Cerebellar nuclear complex (tissue), 1 donor: ENCODE data around the gene IL26.

Source experiments
- DNase-seq, 2 experiments: peaks; one replicate each; lab custom pipeline; 2025; lab: John Stamatoyannopoulos, UW

The IL26 gene, protein sequence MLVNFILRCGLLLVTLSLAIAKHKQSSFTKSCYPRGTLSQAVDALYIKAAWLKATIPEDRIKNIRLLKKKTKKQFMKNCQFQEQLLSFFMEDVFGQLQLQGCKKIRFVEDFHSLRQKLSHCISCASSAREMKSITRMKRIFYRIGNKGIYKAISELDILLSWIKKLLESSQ

GRCh38 chr12:68225576-68226476 lies at the start of gene IL26:
TSS of gene IL26 (minus strand) at chr12:68225810. CDS start at chr12:68225756, 54 bp downstream.
- DNase-seq = no peak

DNA sequence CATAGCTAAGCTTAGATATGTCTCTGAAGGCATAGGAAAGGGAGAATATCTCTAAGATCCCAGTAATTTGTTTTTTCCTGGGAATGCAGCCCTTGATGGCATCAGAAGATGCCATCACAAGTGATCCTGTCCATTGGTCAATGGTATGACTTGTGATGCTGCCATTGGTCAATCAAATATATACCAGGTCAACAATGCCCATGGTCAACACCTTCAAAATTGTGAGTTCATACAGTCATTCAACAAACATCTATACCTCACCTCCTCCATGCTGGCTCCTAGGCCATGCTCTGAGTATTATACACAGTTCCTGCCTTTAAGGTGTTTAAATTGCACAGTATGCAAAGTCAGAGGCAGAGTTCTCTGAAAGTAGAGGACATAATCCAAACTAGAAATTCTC lies 47.1 kb upstream of the IL26 start:
- DNase-seq = no peak

- DNase-seq = no peak
Measured at GRCh38 chr12:68271346-68271745, 45.7 kb upstream of the IL26 start.

DNA sequence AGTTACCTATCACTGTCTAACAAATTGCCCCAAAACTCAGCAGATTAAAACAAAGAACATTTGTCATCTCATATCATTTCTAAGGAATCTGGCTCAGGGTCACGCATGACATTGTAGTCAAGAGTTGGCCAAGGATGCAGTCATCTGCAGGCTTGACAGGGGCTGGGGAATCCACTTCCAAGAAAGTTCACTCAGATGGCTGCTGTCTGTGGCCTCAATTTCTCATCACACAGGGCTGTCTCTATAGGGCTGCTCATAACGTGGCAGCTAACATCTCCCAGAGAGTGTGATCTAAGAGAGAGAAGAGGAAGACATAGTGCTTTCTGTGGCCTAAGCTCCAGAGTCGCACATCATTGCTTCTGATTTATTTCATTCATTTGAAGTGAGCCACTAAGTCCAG lies 44.7 kb upstream of the IL26 start:
- DNase-seq = no peak

DNA sequence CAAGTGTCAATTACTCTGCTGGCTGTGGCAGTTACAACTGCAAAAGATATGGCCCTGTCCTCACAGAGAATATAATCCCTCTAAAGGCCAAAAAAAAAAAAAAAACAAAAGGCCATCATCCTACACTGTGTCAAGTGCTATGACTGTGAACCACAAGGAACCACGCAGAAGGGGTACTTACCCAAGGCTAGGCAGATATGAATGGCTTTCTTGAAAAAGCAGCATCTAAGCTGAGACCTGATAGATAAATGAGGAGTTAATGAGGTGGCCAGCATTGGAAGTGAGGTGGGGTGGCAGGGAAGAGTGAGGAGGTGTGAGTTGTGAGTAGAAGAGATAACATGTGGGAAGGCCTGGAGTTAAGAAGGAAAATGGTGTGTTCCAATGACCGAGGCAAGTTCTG lies 44.2 kb upstream of the IL26 start:
- DNase-seq = no peak

GRCh38 chr12:68268967-68269366 lies 43.4 kb upstream of the IL26 start:
- DNase-seq = no peak

DNA sequence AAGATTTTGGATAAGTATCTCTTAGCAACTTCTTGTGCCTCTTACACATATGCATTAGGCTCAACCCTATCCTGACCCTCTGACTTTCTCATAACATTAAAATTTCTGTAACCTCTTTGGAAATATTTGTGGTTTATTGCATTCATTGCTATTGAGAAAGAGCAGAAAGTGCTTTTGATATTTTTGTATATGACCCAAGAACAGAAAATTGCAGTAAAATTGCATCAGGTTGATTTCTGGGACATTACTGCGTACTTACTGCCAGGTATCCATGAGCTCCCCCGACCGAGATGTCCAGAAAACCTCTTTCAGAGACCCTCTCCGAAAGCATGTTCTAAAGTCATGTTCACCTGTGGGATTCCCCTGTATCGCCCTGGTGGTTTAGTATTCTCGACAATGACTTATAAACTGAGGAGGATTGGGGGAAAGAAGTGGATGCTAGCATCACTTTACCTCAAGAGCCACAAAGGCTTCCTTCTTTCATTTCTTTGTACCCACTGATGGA lies 42.3 kb upstream of the IL26 start:
- DNase-seq = no peak

- DNase-seq = no peak
Measured at GRCh38 chr12:68264857-68265256, 39.2 kb upstream of the IL26 start.

DNA sequence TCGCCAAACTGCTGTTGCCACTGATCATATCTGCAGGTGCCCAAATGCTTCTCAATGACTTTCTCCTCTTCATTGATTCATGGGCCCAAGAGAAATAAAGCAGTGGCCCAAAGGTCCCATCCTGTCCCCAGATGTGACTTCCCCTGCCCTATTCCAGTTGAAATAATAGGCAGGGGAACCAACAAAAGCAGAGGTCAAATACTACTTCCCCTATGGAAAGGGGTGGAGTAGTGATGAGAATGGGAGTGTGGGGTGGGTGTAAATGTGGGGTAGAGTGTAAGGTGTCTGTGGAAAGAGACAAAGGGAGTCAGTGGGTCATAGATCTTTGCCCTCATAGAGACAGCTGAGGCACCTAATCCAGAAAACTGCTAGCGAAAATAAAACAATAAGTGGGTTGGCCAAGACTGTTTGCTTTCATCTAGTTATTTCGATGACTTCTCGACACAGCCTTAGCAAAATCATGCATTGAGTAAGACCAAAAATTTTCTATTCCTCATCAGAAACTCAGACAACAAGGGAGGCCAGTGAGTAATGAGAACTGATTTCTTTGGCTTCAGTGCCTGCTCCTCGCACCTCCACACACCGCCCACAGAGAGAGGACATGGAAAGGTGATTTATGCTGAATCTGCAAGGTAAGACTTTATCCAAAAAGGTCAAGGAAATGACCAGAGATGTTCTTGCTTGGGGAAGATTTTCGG lies 38.7 kb upstream of the IL26 start:
- no peak for DNase-seq

DNA sequence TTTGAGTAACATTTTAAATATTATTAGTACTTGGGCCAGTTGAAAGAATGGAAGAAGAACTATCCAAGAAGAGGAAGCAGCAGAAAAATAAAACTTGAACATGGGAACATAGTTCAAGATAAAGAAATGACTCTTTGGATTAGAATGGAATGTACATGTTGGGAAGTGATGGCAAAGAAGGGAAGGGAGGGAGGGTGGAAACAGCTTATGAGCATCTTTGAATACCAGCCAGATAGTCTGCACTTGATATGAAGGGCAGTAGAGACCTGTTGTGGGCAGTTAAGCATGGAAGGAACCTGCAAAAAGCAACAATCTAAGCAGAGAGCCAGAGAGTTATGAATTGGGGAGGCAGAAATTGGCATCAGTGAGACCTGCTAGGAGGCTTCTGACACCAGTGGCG lies 37.8 kb upstream of the IL26 start:
- DNase-seq = no peak

GRCh38 chr12:68261896-68262295 lies 36.3 kb upstream of the IL26 start:
- DNase-seq = no peak

- no peak for DNase-seq
Measured at GRCh38 chr12:68260153-68260552, 34.5 kb upstream of the IL26 start.

GRCh38 chr12:68259318-68259940 lies 33.8 kb upstream of the IL26 start:
- no peak for DNase-seq

GRCh38 chr12:68253504-68253903 lies 27.9 kb upstream of the IL26 start, which contains the start of gene IL22:
TSS of gene IL22 (minus strand) at chr12:68253604. CDS start at chr12:68253448, 156 bp downstream.
- no peak for DNase-seq

DNA sequence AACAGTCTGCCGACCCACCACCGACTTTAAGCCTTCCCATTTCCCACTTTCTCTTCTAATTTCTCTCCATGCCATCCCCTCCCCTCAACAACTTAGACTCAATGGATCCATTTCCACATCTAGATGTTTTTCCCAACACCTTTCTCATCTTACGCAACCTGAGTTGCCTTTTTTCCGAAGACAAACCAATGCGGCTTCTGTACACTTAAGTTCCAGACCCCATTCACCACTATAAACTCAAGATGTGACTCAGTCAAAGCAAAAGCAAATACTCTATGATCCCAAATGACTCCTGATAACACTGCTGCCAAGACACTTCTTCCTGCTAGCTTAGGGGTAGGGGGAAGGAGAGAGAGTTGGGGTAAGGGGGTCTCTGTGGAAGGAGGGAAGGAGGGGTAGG lies 26.5 kb upstream of the IL26 start:
- DNase-seq = no peak

GRCh38 chr12:68250454-68250853 lies 24.8 kb upstream of the IL26 start:
- no peak for DNase-seq

- DNase-seq = no peak
Measured at GRCh38 chr12:68247785-68248184, 22.2 kb upstream of the IL26 start.

DNA sequence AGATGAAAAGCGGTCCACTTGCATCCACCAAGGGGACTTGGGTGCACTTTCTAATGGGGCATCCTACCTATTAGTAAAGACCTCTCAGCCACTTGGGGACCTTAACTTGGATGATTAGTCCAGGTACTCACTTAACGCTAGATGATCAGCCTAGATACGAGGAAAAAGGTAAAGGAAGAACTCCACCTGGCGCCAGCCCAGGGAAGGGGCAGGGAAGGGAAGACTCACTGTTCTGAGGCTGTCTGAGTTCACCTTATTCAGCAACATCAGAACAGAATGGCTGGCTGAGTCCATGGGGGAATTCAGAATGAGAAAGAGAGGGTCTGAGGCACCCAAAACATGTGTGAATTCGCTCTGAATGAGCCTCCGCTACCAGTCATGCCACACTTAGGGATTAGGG lies 20.7 kb upstream of the IL26 start:
- DNase-seq = no peak

GRCh38 chr12:68245180-68246021 lies 19.8 kb upstream of the IL26 start:
- no peak for DNase-seq

DNA sequence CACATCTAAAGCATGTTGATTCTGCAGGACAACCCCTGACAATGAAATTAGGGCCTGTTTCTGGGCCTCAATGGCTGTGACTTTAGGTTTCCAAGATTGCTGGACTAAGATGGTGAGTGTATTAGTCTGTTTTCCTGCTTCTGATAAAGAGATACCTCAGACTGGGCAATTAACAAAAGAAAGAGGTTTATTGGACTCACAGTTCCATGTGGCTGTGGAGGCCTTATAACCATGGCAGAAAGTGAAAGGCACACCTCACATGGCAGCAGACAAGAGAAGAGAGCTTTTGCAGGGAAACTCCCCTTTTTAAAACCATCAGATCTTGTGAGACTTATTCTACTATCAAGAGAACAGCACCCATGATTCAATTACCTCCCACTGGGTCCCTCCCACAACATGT lies 17.2 kb upstream of the IL26 start:
- no peak for DNase-seq

- no peak for DNase-seq
Measured at GRCh38 chr12:68240975-68241374, 15.4 kb upstream of the IL26 start.
